GM19351 (cell line): Measurements from ENCODE around the gene LRRC74B.

Experiments used
- ATAC-seq: cut with Tn5 transposase; IDR thresholded peaks from one replicate; pipeline ENCODE4 v1.9.1; 2021; ENCODE audit warnings: mild to moderate bottlenecking, moderate library complexity; ENCODE audit not compliant: unreplicated experiment

The LRRC74B gene

DNA sequence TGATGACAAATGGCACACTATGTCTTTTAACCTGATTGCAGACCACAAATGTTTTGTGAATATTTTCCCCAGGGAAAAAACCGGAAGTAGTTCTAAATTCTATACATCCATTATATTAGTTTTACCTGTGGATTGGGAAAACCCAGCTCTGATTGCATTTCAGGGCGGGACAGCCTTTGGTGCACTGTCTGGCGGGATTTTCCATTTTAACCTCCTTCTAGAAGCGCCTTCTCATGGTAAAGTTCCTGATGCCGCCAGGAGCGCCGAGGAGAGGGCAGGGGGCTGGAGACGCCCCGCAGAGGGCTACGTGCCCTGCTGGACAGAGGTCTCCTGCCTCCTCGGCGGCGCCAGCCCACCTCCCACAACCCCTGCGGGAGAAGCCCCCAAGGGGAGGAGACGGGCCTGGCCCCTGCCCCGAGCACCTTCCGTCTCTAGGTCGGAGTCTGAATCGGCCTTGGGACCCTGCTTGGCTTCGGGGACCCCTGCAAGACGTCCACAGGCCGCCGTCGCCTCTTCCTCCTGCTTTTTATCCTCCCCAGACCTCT, 32.0 kb upstream of the LRRC74B start:
- no peak for ATAC-seq

DNA sequence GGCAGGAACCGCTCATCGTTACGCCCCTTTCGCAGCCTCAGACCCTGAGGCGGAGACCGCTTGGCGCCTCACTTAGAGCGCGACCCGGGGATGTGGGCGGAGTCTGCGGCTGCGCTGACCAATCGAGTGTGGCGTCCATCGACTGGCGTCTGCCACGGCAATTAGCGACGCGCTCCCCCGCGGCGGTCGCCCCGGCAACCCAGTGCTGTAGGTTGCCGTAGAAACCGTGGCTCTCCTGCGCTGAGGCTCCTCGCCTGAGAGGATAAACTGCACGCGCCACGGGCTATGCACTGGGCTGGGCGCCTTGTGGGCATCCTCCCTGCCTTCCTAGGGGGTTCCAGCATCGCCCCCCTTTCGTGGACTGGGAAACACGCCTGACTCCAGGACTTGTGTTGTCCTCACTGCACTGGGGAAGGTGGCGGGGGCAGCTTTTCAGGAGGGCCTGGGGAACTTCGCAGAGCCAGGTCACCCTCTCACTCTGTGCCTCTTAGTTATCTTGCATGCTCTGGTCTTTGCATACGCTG, 31.5 kb upstream of the LRRC74B start:
- ATAC-seq = peak; percentile 93

DNA sequence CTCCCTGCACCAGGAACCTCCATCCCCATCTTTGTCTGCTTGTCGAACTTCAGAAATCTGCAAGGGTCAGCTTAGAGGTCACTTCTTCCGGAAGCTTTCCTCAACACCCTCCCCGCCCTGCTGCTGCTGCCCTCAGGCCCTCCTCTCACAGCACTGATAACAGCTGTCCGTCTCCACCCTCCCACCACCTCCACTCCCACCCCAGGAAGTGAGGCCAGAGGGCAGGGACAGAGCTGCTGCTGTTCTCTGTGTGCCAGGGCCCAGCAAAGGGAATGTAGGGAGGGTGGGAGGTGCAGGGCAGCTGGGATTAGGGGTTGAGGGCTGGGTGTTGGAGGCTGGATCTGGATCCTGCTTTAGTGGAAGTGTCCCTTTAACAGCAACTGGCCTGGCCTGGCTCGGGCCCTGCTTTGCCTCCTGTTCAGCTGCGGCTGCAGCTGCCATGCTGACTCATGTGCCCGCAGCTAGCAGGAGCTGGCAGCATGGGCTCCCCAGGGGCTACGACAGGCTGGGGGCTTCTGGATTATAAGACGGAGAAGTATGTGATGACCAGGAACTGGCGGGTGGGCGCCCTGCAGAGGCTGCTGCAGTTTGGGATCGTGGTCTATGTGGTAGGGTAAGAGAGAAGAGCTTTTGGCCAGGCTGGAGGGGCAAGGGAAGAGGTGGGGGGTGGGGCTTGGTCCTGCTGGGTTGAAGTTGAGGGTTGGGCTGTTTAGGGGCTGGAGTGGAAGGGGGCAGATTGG, 30.9 kb upstream of the LRRC74B start, which contains the start of gene P2RX6:
Gene P2RX6 (plus strand): TSS at position 440 of the 740 bp plus-strand sequence. CDS start 10 bp downstream, at position 450.
- ATAC-seq = no peak

DNA sequence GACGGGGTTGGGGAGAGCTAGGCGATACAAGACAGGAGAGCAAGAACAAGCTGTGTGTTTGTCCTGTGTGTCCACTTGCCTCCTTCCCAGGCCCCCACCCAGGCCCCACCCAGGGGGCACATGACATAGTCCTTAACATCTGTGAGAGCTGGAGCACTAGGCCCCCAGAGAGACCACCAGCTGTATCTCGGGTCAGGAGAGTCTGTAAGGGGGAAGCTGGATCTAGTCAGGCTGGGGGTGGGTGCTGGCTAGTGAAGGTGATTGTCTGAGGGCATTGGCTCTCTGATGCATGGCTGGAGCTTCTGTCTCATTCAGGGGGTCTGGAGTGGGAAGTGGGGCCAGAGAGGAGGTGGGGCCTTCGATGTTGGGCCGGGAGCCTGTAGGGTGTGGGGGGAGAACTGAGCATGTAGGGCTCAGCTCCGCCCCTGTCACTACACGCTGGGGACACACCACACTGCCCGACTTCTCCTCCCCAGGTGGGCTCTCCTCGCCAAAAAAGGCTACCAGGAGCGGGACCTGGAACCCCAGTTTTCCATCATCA, 30.2 kb upstream of the LRRC74B start:
- no peak for ATAC-seq

DNA sequence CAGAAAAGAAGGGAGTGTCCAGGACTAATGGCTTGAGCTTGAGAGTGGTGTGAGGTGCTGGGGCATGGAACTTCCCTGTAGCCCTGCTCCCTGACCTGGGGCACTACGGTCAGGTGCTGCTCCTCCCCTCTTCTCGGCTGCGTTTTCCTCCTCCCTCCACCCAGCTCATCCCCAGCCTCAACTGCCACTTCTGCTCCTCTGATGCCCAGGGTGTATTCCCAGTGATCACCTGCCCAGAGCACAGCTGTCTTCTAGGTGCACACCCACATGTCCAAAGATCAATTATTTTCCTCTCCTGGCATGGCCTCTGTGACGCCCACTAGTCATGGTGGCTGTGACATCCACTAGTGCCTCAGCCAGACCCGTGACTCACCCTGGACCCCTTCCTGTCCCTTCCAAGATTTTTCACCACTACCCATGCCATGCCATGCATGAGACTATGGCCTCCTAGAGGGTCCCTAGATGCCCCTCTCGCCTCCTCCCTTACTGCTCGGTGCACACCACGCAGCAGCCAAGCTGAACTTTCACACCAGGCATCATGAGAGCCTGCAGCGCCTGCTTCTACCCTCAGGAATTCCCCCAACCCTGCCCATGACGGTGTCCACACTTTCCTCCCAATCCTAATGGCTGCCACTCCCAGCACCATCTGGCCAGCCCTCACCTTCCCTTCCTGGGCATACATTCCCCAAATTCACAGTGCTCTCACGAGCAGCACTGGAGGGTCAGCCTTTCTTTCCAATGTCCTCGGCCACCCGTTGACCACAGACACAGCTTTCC, 28.9 kb upstream of the LRRC74B start:
- ATAC-seq = no peak

DNA sequence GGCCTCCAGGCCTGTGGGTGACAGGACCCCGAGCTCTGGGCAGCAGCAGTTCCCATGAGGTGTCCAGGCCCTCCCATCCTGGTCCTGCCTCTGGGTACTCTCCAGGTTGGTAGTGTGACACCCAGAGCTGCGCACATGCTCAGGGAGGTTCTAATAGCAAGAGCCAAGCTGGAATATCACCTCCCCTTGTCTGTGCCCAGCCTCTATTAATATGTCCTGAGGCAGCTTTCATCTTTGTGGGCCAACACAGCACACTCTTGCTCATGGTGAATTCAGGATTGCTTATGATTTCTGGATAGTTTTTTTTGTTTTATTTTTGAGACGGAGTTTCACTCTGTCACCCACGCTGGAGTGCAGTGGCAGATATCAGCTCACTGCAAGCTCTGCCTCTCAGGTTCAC, 27.4 kb upstream of the LRRC74B start:
- no peak for ATAC-seq

DNA sequence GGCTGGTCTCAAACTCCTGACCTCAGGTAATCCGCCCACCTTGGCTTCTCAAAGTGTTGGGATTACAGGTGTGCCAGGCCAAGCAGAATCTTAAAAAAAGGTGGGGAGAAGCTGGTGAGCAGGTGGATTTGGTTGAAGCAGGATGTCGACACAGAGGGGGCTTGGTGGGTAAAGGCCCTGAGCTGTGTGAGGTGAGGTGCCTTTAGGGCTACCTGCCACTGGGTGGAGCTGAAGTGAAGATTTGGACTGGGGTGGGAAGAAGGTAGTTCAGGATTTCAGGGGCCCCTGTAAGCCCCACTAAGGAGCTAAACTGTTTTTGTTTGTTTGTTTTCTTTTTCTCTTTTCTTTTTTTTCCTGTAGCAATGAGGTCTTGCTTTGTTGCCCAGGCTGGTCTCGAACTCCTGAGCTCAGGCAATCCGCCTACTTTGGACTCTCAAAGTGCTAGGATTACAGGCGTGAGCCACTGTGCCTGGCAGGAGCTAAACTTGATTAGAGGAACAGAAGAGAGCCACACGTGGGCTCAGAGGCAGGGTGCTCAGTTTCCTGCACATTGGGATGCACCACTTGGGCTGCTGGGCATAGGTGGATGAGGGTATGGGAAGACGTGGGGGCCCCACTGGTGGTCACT, 24.8 kb upstream of the LRRC74B start:
- ATAC-seq = no peak

DNA sequence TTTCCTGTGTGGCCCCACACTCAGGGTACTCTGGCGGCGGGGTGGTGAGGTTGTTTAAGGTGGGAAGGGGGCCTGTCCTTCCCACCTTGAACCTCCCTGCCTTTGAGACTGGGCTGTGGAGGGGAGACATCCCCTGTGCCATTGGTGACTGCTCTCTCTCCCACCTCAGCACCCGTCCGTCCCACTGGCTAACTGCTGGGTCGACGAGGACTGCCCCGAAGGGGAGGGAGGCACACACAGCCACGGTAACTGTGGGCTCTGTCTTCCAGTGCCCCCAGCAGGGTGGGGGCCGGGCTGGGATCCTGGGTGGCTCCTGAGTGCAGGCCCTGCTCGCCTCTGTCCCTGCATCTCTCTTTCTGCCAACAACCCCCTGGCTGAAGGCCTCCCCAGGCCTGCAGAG, 23.2 kb upstream of the LRRC74B start:
- ATAC-seq = no peak

DNA sequence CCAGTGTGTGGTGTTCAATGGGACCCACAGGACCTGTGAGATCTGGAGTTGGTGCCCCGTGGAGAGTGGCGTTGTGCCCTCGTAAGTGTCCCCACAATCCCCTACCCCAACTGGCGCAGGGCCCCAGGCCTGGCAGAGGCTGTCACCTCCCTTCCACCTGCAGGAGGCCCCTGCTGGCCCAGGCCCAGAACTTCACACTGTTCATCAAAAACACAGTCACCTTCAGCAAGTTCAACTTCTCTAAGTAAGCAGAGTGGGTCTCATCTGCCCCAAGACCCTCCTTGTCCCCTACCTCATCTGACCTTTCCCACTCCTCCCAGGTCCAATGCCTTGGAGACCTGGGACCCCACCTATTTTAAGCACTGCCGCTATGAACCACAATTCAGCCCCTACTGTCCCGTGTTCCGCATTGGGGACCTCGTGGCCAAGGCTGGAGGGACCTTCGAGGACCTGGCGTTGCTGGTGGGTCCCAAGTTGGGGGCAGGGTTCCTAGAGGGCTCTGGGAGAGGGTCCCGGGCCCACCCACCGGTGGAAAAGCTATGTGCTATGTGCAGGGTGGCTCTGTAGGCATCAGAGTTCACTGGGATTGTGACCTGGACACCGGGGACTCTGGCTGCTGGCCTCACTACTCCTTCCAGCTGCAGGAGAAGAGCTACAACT, 22.7 kb upstream of the LRRC74B start:
- ATAC-seq = no peak

DNA sequence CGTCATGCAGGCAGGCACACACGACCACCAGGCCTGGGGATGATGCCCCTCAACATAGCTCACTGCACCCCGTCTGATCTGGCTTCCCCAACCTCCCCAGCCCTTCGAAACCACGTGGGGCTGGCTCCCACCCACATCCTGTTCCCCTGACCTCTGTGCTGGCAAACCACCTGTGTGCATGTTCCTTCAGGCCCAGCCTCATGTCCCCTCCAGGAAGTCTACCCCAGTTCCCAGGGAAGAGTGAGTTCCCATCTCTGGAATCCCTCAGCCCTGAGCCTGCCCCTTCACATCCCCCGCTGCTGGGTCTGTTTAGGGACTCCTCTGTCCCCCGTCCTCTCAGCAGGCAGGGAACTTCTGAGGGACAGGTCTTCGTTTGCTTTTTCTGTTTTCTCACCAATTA, 20.5 kb upstream of the LRRC74B start:
- no peak for ATAC-seq

DNA sequence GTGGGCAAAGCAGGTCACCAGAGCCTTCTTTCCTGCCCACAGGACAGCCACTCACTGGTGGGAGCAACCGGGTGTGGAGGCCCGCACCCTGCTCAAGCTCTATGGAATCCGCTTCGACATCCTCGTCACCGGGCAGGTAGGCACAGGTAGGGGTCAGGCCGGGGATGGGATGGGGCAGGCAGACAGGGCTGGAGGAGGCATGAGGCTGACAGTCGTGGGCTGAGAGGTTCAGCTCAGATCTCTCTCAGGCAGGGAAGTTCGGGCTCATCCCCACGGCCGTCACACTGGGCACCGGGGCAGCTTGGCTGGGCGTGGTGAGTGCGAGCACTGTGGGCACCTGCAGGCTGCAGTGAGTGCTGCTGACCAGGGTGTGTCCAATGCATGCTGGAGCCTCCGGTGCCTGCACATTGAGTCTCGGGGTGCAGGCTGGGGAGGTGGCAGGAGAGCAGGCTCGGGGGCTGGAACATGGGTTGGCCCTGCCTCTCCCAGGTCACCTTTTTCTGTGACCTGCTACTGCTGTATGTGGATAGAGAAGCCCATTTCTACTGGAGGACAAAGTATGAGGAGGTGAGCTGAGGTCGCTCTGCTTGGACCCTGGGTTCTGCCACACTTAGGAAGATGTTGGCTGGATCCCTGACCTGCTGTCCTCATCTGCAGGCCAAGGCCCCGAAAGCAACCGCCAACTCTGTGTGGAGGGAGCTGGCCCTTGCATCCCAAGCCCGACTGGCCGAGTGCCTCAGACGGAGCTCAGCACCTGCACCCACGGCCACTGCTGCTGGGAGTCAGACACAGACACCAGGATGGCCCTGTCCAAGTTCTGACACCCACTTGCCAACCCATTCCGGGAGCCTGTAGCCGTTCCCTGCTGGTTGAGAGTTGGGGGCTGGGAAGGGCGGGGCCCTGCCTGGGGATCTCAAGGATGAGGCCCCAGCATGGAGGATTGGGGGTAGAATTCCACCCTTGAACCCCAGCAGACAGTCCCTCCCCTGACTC, 19.7 kb upstream of the LRRC74B start:
- no peak for ATAC-seq

DNA sequence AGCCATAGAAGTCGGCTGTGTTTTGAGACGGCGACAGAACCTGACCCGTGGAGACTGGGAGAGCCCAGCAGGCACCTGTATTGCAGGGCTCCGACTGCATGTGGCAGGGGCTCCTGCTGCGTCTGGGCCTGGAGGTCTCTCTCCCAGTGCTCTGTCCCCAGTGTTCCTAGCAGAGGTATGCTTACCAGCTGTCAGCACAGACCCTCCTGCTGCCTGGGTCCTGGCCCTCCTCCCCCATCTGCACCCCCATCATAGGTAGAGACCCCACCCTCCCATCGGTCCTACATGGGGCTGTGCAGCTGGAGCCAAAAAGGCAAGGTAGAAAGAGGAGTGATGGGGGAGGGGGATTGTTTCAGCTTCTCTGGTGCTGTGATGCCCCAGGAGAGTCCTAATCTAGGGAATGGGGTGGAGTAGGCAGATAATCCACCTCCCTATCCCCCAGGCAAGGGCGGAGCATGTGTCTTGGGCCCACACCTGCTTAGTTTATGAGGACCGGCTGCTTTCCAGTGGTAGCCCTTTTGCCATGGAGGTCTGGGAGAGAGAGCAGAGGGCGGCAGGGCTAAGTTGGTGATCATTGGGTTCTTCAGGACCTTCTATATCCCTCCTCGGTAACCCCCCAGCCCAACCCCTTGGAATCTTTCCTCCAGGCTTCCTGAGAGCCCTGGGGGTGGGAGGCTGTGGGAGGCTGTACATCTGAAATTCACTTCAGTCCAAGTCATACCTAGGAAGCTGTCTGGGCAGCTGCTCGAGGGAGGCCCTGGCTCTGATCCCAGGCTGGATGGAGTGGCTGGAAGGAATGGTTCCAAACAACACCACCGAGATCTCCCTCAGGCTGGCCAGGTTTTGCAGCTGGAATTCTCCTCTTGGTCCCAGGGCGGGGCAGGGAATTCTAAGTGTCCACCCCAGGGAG, 18.7 kb upstream of the LRRC74B start:
- no peak for ATAC-seq

DNA sequence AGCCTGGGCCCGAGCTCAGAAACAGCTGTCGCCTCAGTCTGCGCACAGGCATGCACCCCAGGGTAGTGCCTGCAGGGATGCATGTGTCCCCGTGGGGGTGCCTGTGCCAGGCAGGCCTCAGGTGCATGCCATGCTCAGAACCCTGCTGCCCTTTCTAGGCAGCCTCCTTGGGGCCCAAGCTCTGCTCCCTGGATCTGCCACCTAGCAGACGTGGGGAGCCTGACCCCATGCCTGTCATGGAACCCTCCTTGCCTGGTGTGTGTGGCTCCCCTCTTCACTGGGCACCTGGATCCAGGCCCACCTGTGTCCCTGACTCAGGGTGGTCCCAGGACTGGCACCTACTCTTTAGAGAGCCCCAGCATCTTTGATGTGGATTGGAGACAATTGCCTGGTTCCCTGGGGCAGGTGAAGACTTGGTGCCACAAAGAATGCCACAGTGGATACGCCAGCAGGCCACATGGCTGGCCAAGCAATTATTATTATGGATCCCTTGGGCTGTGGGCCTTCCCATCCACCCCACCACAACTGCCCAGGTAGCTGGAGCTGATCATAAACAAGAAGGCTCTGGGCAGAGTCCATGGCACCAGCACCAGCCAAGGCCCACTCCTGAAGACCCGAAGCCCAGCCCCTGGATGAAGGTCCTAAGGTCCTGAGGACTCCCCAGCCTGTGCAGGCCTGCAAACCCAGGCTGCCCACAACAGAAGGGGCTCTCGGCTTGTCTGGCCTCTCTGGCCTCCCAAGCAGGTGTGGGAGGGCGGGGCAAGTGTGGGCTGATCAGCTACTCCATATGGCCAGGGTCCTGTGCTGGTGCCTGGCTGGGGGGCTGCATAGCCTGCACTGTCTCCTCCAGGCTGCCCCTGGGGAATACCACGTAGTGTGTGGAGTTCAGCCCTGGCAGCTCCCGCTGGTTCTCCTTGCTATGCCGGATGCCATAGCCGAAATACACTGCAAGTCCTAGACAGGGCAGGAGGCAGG, 17.2 kb upstream of the LRRC74B start:
- ATAC-seq = no peak

DNA sequence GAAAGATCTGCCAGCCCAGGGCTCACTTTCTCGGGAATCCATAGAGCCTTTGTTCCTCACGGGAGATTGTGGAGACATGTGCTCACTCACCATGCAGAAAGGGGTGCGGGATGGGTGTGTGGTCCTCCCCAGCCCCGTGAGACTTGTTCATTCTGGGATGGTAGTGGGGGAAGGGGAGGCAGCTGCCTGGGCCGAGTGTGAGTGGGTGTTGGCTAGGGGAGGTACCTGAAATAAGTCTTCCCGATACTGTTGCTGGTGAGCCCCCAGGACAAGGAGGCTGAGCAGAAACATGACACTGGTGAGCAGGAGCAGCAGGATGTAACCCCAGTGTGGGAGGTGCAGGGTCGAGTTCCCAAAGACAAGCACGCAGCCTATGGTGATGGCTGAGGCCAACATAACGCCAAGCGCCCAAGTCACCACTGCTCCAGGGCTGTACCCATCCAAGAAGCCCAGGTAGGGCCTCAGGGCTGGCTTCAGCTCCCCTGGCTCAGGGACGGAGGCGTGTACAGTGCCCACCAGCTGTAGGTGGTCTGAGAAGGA, 16.2 kb upstream of the LRRC74B start:
- ATAC-seq = no peak

DNA sequence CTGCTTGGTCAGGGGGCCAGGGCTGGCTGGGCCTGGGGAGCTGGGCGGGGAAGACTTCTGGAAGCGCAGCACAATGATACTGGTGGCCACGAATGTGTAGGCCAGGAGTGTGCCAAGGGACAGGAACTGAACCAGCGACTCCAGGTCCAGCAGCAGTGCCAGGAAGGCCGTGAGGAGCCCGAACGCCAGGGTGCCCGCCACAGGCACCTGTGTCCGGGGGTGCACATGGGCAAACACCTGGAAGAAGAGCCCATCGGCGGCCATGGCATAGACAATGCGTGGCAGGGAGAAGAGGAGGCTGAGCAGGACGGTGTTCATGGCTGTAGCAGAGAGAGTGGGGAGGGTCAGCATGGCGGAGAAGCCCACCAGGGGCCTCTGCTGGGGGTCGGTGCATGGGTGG, 15.7 kb upstream of the LRRC74B start:
- no peak for ATAC-seq

DNA sequence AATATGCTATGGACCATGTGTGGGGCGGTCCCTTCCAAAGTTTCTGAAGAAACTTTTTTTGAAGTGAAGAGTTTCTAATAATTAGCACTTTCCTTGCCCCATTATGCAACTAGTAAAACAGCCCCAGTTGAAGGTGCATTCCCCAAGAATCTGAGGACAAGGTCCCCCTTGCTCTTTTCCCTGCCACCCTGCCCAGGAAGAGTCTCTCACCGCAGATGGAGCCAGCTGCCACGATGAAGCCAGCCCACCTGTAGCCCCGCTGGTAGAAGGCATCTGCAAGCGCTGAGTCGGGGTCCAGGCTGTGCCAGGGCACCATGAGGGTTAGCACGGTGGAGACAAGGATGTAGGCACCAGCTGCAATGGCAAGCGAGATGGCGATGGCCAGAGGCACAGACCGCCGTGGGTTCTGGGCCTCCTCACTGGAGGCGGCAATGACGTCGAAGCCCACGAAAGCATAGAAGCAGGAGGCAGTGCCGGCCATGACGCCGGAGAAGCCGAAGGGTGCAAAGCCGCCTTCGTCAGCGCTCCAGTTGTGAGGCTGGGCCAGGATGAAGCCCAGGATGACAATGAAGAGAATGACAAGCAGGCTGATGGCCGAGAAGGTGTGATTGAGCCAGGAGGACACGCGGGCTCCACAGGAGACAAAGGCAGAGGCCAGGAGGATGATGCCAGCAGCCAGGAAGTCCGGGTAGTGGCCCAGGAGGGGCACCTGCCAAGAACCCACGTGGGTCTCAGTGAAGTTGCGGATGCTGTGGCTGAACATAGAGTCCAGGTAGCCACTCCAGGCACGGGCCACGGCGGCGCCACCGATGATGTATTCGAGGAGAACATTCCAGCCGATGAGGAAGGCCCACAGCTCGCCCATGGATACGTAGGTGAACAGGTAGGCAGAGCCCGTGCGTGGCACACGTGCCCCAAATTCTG, 14.9 kb upstream of the LRRC74B start:
- no peak for ATAC-seq
